ENCODE results near the gene KCNH1.

KCNH1 gene

DNA sequence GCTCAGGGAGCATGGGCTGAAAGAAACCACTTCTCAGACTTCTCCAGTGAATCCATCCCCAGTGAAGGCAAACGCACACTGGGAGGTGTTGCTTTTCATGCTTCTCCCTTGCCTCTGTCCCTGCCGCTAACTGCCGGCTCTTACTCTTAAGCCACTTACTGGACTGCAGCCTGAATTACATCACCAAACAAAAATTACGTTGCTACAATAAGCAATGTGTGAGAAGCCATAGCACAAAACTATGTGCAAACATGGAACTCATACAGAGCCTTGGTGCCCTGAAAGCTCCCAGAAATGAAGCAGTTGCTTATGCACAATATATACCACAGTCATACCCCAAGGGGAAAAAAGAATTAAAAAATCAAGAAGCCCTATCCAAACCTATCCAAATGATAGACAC, 375.2 kb downstream of the KCNH1 start:
- TF ChIP-seq, protein P1, sequence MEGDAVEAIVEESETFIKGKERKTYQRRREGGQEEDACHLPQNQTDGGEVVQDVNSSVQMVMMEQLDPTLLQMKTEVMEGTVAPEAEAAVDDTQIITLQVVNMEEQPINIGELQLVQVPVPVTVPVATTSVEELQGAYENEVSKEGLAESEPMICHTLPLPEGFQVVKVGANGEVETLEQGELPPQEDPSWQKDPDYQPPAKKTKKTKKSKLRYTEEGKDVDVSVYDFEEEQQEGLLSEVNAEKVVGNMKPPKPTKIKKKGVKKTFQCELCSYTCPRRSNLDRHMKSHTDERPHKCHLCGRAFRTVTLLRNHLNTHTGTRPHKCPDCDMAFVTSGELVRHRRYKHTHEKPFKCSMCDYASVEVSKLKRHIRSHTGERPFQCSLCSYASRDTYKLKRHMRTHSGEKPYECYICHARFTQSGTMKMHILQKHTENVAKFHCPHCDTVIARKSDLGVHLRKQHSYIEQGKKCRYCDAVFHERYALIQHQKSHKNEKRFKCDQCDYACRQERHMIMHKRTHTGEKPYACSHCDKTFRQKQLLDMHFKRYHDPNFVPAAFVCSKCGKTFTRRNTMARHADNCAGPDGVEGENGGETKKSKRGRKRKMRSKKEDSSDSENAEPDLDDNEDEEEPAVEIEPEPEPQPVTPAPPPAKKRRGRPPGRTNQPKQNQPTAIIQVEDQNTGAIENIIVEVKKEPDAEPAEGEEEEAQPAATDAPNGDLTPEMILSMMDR (IDR thresholded peaks at IDR 0.05; ENCODE audit: extremely low read depth, missing control alignments), result no peak

DNA sequence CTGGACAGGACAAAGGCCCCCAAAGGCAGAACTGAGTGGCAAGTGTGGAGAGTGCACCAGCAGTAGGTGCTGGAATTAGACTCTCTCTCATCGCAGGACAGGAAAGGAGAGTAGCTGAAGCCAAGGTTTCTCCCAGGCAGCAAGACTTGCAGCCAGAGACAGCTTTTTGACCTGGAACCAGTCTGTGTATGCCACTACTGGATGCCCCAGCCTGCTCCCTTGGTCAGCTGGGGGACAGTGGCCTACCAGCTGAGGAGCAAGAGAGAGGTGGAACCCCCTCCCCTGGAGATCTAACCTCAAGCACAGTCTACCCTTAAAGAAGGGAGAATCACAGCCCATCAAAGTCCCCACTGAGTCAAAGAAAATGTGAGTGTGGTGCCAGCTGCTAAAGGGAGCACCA, 375.7 kb downstream of the KCNH1 start:
- no peak for DNase-seq (ENCODE audit: low spot score)
- TF ChIP-seq, protein P1 (IDR thresholded peaks at IDR 0.05; ENCODE audit: extremely low read depth, missing control alignments), result no peak

More for the DNA sequence above, 375.2 kb downstream of the KCNH1 start:
- DNase-seq (ENCODE audit: low spot score), result no peak

DNA sequence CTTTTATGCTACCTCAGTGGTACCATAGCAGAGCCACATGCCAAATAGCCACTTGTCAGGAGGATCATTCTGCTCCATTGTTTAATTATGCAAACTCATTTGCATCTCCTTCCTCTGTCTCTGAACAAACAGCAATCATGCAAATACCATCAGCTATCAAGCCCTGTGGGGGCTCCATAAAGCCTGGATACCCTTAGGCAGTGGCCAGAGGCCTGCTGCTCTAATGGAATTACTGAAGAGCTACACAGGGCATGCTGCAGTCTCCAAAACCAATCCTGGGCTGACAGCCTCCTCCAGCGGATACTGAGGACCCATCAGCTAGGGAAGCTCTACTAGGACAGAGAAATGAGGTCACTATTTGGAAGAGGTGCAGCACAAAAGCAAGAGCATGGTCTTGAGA, 376.3 kb downstream of the KCNH1 start:
- TF ChIP-seq, protein P1 (IDR thresholded peaks at IDR 0.05; ENCODE audit: extremely low read depth, missing control alignments), result no peak
- DNase-seq (ENCODE audit: low spot score), result no peak

DNA sequence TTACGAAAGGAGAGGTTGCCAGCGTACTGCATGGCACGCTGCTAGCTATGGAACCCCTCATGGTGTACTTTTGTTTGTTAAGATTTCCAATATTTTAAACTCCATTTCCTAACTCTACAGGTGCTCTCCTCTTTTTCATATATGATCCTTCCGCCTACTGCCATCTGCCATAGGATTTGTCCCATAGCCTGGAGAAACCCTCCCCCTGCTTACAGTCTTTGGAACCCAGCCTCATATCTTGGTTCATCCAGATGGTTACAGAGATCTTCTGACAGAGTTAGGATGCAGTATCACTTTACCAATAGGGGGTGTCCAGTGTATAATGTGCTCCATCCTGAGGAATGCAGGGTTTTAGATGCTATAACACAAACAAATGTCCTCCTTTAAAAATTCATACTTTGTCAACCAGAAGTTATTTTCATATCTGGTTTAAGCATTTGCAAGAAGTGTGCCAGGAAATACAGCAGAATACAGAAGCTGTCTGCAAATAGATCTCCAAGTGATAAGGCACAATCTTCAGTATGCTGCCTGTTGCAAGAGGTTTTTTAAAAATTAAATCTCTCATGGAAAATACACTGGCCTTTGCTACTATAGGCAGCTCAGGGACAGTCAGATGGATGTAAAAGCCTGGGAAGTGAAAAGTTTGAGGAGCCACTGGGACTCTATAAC, 377.8 kb downstream of the KCNH1 start:
- TF ChIP-seq, protein P1 (IDR thresholded peaks at IDR 0.05; ENCODE audit: extremely low read depth, missing control alignments), result no peak
- no peak for DNase-seq (ENCODE audit: low spot score)

DNA sequence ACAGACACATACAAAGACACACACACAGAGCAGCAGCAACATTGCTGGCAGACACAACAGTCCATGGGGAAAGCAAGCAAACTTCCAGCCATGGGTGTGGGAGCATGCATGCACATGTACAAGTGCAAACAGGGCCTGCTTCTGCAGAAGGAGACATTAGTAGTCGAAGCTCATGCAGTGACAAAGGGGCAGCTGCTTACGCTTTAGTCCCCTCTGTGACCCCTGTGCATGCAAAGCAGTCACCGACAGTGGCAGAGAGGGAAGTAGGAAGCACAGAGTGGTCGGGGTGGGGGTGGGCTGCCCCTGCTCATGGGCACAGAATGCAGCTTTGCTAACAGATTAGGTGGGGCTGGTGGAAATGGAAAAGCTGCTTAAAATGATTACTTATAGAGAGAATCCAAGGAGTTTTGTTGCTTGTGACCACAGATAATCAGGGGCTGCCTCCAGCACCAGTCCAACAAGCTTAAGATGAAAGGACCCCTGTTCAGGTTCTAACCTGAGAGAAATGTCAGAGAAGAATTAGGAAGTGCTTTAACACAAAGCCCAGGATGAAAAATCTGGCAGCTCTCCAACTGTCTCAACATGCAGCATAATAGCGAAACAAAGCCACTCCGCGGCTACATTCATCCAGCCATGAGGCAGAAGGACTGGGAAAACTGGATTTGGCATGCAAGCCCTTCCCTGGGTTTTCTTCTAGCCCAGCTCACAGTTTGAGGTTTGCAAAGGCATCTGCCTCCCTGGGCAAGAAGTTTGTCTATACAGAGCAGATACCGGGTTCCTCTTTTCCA, 378.9 kb downstream of the KCNH1 start:
- TF ChIP-seq, protein P1 (IDR thresholded peaks at IDR 0.05; ENCODE audit: extremely low read depth, missing control alignments), result no peak
- DNase-seq (ENCODE audit: low spot score), result no peak

DNA sequence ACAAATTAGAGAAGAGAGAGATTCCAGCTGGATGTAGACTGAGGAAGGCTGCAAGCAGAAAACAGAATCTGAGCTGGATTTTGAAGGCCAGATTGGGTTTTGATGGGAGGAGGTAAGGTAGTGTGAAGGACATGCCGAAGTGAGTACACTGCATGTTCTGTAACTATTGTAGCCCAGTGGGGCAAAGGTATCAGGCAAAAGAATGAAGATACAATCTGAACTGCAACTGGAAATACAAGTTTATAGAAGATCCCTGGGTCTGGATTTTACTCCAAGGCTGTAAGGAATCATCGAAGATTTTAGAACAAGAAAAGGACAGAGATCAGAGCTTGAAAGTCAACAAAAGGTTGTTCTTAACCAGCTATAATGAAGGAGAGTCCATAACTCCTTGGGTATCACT, 382.0 kb downstream of the KCNH1 start:
- TF ChIP-seq, protein P1 (IDR thresholded peaks at IDR 0.05; ENCODE audit: extremely low read depth, missing control alignments), result no peak
- no peak for DNase-seq (ENCODE audit: low spot score)

DNA sequence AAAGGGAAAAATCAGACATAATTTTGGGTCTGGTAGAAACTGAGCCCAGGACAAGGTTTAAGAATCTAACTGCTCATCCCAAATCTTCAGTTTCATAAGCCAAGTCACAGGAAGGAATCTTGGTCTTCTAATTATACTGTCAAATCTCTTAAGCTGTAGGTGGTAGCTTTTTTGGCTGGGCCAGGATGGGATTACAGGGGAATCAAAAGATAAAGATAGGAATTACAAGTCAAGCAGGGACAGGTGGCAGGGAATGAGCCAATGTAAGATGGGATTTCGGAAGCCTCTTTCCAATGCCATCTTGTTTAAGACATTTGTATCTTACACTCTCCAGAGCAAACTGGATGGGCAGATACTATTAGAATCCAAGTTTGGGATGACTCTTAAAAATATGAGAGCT, 383.5 kb downstream of the KCNH1 start:
- no peak for DNase-seq (ENCODE audit: low spot score)
- TF ChIP-seq, protein P1 (IDR thresholded peaks at IDR 0.05; ENCODE audit: extremely low read depth, missing control alignments), result no peak
